Neural progenitor cell (in vitro differentiated cells): ENCODE data around the gene CELF5.
A peak's percentile ranks its signal among the peaks of the same experiment; 100 is the strongest.

Source experiments
- EZH2 ChIP-seq: fragments of 200-600 bp; sonication (generic); IDR thresholded peaks from 2 replicates; pipeline ENCODE4 v1.6.1; 2017; ENCODE audit warnings: antibody characterized with exemption, mild to moderate bottlenecking, moderate library complexity
- TF ChIP-seq, protein P1 (sequence below): fragments of 200-600 bp; sonication (generic); IDR thresholded peaks from 2 replicates; pipeline ENCODE4 v1.5.1; 2017; ENCODE audit warnings: antibody characterized with exemption, mild to moderate bottlenecking

DNA sequence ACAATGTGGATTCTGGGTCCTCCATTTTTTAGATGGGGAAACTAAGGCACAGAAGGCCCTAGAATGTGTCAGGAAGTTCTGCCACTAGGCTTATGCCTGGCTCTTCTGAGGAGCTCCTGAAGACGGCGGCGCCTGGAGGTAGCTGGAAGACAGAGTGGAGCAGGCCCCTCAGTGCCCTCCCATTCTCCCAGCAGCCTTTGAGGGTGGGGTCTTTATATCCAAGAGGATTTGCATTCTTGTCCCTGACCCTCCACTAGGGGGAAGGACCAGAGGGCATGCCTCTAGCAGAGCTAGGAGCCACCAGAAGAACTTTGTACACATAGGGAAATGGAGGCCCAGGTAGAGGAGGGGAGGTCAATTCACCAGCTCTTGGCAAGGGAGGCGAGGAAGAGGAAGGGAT is 9.4 kb downstream of the CELF5 start:
- no peak for TF ChIP-seq EZH2
- TF ChIP-seq, protein P1, sequence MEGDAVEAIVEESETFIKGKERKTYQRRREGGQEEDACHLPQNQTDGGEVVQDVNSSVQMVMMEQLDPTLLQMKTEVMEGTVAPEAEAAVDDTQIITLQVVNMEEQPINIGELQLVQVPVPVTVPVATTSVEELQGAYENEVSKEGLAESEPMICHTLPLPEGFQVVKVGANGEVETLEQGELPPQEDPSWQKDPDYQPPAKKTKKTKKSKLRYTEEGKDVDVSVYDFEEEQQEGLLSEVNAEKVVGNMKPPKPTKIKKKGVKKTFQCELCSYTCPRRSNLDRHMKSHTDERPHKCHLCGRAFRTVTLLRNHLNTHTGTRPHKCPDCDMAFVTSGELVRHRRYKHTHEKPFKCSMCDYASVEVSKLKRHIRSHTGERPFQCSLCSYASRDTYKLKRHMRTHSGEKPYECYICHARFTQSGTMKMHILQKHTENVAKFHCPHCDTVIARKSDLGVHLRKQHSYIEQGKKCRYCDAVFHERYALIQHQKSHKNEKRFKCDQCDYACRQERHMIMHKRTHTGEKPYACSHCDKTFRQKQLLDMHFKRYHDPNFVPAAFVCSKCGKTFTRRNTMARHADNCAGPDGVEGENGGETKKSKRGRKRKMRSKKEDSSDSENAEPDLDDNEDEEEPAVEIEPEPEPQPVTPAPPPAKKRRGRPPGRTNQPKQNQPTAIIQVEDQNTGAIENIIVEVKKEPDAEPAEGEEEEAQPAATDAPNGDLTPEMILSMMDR, result peak; percentile 22
